COR-L47 (cell line): ENCODE results near the gene TUBGCP2.

ENCODE experiments used
- DNase-seq: peaks from one replicate; lab custom pipeline; 2025; lab: John Stamatoyannopoulos, UW

TUBGCP2 gene

DNA sequence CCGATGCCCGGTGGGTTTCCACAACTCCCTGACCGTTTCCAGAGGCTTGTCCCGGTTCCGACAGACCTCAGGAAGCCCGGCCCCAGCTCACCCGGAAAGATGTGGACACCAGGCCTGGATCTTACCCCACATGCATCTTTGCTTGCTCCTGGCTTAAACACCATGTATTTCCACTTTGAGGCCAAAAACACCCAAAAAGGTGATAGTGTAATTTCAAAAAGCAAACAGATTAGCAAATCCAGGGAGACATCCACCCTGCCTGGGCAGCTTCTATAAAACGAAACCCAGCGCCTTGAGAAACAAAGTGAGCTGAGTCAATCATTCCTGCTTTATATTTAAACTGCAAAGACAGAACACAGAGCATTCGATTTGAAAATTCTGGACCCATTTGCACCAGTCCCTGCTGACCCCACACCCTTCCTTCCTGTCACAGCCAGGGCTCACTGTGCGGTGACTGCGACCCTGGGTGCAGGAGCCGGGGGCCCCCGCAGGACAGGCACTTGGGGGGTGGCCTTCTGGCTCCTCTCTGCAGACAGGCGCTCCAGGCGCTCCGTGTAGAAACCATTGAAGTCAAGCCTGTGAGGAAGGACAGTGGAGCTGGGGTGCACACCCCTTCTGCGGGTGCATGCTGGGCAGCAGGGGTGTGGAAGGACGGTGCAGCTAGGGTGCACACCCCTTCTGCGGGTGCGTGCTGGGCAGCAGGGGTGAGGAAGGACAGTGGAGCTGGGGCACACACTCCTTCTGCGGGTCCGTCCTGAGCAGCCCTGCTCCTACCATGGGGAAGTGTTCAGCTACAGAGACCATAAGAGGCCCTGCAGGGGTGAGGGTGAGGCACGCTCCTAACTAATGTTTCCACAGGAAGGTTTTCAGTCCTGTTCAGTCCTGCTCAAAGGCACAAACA, 29.1 kb downstream of the TUBGCP2 start:
- no peak for DNase-seq

DNA sequence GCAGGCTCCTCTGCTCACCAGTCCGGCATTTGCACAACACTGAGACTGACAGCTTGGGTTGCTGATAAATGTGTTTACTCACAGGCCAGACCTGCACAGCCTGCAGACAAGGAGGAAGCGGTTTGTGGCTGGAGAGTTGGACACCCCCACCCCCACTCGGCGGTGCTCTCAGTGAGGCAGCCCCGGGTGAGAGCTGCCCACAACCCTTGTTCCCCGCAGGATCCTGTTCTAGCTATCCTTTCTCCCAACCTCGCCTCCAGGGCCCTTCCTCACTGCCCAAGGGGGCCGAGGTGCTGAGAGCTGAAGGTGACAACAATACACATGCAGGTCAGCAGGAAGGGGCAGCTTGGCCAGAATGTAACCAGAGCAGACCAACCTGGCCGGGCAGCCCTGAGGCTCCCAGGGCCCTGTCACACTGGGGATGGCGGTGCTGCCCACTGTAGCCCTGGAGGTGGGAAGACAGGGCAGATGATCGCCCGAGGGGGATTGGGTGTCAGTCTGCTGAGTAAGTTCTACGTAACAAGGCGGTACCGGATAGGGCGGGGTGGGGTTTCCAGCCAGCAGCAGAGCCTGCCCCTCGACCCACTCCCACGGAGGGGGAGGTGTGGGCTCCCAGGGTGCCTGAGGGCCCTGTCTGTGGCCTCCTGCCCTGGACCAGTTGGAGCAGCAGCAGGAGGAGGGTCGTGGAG, 30.0 kb downstream of the TUBGCP2 start:
- DNase-seq, result no peak

DNA sequence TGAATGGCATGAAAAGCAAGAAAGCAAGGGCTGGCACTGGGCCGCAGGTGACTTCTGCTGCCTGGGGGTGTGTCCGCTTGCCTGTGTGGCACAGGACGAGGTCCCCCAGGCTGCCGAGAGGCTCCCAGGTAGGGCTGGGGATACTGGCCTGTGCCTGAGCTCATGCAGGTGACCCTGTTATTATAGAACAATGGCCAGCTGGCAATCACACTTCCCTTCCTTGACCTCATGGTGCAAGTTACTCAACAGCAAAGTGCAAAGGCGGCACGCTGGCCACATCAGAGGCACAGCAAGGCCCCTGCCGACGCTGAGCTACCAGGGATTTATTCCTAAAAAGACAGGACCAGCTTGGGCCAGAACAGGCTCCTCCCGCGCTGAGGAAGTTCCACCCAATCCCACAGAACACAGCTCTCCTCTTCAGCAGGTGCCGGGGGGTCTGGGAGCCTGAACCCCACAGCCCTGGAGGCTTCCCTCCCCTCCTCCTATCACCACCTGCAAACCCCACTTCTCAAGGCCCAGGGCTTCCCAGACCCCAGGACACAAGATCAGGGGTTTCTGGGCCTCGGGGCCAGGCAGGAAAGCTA, 30.6 kb downstream of the TUBGCP2 start:
- DNase-seq, result no peak

DNA sequence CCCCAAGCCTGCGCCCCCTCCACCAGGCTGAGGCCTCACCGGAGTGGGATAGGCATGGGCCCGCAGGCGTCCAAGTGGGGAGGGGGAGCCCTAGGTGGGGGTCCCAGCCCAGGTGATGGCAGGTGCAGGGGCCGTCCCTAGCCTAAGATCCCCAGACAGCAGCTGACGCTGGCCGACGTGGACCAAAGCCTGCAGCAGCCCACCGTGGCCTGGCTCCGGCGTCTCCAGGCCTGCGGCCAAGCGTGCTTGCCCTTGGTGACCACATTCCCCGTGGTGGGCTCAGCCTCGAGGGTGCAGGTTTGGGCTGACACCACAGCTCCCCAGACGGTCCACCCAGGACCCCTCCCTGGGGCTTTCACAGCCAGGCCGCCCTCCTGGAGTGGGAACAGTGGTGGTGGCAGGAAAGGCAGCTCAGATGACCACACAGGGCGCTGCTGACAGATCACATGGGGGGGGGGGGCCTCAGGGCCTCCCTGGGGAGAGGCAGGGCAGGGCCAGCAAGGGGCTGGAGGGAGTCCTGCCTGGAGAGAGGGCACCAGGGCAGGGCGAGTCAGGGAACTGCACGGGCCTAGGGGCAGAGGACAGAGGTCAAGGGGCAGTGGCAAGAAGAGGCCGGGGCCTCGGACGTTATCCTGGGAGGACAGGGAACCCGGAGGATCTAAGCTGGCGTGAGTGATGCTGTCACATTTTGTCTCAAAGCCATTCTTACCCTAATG, 31.2 kb downstream of the TUBGCP2 start:
- DNase-seq, result no peak

DNA sequence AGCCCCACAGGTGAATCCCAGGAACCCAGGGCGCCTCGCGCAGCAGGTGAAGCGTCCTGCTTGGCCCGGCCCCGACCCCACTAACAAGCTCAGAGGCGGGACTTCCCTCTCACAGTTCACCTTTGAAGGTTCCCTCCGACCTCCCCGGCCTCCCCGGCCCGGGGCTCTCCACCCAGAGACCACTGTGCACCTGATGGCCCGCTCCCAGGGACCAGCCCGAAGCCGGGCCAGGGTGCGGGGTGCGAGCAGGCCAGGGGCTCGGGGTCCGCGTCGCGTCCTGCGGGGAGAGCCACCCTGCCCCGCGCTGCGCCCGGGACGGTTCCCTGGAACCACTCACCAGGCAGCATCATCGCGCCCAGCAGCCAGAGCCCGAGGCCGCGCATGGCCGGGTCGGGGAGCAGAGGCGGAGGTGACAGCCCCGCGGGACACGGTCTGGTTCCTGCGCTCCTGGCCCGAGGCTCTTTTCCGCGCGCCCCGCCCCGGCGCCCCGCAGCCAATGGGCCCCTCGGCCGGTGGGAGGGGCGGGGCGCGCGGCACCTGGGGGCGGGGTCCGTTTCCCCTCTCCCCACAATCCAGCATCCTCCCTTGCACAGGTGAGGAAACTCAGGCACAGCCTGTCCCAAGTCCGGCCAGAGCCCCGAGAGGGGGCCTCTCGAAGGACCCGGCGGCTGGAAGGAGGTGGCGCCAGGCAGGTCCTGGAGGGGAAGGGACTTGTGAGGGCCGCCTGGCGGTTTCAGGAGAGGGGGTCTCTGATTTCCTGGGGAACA, 32.1 kb downstream of the TUBGCP2 start, which contains the start of gene ADAM8:
Gene ADAM8 (minus strand): TSS at position 434 of the 767 bp plus-strand sequence. CDS start 51 bp downstream, at position 383.
- no peak for DNase-seq

DNA sequence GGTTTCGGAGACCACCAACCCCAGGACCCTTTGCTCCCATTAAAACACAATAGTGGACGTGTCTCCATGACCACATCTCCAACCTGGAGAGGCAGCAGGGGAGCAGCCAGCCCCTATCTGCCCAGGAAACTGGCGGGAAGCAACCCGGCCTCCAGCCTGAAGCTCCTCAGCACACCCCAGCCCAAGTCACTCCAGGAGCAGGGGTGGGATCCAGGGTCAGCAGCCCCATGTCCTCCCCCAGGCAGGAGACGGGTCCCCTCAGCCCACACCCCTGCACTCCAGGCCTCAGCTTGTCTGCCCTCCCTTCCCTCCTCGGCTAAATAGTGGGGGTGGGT, 32.6 kb downstream of the TUBGCP2 start:
- no peak for DNase-seq

DNA sequence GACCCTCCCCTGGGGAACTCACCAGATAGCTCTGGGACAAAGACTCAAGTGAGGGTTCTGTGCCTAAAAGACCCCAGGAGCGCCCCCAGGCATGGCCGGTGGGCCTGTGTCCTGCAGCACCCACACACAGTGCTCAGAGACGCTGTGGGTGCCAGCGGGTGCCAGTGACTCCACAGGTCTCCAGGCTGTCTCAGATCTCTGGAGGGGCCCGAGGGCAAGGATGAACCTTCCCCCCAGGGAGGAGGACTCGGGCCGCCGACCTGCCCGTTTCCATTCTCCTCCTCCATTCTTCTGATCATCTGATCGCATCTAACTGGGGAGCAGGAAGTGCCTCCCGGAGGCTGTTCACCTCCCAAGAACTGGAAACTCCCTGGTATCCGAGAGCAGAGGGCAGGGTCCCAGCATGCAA, 33.0 kb downstream of the TUBGCP2 start:
- DNase-seq, result no peak

DNA sequence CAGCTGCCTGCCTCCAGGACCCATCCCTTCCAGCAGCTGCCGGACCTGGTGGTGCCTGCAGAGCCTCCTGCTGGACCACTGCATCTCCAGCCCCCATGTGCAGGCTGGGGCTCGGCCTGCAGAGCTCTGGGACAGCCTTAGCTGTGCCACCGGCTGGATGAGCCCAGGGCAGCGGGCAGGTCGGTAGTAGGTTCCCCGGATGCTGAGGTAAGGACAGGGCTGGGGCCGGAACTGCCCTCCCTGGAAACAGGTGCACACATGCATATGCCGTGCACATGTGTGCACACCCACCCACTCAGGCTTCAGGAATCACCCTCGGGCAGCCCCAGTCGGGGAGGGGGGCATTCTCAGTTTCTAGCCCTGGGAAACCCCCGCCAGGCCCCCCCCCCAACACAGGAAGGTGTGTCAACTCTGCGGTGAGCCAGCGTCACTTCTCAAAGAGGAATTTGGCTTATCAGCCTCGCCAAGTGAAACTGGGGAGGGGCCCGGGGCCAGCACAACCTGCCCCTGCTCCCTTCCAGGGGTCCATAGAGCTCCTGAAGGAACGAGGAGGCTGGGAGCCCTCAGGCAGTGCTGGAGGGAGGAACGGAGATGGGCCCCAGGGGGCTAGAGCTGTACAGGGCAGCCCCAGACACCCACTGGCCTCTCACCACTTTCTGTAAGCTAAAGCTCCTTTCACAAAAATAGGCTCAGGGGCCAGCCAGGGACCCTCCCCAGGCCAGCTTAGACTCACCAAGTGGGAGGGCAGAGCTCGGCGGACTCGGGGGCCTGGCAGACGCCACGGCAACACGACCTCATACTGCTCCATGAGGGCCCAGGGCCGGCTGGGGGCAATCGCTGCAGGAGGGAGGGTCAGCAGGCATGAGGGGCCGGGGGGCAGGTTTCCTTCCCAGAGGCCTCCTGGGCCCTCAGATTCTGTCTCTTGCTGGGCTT, 33.7 kb downstream of the TUBGCP2 start:
- DNase-seq, result no peak

DNA sequence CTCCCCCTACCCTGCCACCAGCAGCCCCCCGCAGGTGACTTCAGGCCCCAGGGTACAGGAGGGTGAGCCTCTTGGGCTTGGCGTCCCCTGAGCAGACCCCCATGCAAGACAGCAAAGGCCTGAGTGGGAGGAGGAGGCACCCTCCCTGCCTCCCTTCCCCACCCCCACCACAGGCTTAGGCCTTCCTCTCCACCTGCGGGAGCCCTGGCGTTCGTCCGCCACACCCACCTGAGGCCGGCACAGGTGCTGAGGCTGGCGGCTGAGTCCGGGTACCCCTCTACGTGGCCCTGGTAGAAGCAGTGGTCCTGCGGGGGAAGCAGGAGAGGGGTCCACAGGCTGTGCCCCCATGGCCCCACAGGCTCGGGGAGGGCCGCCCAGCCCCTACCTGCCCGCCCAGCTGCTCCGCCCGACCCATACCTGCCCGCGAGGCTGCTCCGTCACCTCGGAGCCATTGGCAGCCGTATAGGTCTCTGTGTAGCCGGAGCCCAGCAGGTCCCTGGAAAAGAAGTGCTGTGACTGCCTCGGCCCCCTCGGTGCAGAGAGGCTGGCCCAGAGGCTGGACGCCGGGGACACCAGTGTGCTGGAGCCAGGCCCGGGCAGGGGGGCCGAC, 35.0 kb downstream of the TUBGCP2 start:
- DNase-seq, result no peak

DNA sequence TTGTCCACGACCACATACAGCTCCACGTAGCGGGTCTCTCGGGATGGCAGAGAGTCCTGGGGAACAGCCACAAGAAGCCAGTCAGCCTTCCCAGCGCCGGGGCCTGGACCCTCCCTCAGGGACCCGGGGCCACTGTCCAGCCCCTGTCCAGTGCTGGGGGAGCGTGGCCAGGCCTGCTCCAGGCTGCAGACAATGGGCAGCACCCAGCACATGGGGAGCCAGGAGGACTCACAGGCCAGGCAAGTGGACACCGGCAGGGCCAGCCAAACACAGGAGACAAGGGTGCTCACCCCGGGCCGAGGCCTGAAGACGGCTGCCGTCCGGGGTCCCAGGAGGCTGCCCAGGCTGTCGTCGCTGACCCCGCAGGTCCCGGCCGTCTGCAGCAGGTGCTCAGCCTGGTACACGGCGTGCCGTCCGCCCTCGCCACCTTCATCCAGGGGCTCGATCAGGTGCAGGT, 35.7 kb downstream of the TUBGCP2 start:
- no peak for DNase-seq

DNA sequence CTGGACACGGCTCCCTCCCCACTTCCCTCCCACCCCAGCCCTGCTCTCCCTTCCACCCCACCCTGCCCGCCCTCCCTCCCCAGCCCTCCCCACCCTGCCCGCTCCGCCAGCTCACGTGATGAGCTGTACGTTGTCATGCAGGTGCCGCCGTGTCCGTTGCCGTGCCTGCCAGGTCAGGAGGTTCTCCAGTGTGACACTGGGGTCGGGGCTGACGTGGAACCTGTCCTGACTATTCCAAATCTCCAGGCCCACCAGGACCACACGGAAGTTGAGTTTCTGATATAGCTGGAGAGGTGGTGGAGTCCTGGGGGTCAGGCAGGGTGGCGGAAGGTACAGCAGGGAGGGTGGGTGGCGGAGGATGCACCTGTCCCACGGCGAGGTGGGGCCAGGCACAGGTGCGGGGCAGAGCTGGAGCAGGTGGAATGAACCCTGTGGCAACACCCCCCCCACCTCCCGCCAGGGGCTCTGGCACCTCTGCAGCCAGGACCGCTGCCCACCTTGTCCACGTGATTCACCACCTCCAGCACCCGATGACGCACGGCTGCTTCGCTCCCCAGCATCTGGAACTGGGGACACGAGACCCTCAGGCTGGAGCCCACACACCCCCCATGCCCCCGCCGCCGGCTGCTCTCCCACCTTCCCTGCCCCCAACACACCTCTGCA, 36.2 kb downstream of the TUBGCP2 start:
- DNase-seq, result no peak

DNA sequence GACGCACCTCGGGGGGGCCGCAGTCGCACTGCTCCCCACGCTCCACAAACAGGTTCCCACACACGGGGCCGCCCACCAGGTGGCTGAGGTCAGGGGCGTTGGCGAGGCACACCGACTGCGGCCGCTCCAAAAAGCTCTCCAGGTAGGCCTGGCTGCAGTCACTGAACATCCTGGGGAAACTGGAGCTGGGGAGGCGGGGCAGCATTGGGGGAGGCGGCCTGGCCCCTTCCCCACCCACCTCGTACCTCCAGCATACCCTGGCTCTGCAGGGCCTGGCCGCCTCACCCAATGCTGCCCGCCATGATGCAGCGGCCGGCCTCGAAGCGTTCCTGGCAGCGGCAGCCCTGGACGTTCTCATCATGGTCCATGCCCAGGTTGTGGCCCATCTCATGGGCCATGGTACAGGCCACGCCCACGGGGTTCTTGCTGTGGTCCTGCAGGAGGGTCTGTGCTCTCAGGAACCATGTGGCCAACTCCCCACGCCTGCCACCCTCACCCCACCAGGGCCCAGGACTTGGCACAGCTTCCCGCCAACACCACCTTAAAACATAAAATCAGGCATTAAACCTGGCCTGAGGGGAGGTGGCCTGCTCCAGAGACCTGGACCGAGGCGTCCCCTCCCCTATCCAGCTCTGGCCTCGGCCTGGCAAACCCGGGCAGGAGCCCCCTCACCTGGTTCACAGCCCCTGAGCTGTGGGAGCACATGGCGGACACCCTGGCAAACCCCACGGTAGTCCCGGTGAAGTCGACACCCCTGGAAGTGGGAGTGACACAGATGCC, 37.0 kb downstream of the TUBGCP2 start:
- no peak for DNase-seq

DNA sequence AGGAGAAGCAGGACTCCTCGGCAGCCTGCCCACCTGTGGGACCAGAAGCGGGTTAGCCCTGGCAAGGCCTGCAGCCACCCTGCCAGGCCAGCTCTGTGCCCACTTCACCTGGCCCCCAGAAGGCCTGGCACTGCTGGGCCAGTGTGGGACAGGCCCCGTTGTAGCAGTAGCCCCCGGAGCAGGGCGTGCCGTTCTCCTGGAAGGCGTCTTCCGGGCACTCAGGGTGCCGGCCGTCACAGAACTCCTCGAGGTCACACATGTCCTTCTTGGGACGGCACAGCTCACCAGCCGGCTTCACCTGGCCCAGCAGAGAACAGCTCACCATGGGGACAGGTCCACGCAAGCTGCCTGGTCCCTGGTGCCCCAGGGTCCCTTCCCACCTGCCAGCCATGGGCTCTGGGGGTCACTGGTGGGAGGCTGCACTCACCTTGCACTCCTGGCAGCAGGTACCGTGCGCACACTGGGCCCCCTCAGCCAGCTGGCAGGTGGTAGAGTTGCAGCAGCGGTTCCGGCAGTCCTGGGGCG, 37.8 kb downstream of the TUBGCP2 start:
- no peak for DNase-seq

DNA sequence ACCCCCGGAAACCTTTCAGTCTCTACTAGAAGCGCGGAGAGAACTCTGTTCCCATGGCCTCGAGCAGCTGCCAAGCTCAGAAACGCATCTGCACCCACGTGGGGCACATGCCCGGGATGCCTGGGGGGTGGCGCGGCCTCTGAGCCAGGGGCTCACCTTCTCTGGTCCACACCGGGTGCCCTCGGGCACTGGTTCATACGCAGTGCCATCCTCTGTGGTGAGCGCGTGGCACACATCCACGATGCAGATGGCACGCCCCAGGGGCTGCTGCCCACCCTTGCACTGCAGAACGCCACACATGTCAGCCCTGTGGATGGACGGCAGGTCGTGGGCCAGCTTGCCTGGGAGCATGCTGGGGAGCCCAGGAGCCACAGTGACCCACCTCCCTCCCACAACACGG, 38.5 kb downstream of the TUBGCP2 start:
- no peak for DNase-seq

DNA sequence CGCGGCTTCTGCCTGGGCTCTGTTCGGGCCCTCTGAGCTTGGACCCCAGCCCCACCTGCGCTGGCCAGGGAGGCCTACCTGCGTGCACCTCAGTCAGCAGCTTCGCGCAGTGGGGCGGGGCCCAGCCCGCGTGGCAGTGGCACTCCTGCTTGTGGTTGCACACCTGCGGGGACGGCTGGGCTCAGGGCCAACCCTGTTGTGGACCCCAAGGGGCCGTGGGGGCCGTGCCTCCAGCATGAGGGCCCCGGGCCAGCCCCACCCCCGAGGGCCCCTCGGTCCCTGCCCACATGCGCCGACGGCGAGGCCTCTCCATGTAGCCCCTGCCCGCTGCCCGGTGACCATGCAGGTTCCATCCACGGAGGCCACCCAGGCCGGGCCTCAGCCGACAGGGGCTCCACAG, 39.3 kb downstream of the TUBGCP2 start:
- DNase-seq, result no peak

DNA sequence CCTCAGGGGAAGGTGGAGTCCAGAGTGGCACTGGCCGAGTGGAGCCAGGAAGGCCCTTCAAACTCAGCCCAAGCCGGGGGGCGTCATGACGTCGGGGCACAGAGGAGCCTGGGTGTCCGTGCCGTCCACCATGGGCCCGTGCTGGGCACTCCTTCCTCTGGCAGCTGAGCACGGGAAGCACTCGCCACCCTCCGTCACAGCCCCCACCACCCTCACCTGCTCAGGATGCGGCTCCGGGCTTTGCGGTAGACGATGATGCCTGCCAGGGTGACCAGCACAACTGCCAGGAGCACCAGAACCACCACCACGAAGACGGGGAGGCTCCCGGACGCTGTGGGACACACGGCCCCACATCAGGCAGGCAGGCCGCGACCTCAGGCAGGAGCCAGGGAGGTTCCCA, 40.1 kb downstream of the TUBGCP2 start:
- DNase-seq, result no peak

DNA sequence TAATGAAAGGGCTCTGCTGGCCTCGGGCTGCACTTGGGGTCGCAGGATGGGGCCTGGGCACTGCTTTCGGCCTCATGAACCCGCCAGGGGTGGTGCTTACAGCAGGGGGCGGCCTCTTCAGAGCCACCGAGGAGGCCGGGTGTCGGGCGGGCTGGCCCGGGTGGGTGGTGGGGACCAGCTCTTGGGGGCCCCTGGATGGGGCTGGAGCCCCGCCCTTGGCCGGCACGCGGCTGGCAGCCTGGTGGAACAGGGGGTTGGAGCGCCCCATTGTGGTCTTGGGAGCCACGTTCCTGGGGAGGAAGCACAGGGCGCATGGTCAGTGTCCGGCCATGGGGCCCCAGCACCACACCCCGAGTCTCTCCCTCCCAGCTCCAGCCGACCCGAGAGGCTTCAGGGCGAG, 40.8 kb downstream of the TUBGCP2 start:
- DNase-seq, result no peak

DNA sequence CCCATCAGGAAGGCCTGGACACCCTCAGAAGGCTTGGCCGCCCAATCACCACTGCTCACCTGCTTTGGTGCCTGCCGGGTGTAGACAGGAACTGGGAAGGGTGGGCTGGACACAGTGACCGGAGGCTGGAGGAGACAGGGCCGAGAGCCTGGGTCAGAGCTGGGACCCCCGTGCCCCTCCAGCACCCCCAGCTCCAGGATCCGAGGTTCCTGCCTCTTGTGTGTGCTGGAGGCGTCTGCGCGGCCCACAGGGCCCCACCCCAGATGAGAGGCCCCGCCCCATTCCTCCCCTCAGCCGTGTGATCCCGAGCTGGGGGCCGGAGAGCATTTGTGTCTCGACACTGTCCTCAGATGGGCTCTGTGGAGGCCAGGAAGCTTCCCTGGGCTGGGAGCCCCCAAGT, 41.4 kb downstream of the TUBGCP2 start:
- no peak for DNase-seq
